Neuronal stem cell (in vitro differentiated cells): ENCODE results near the gene PPP1R7.

ENCODE experiments used
- DNase-seq: peaks from one replicate; pipeline ENCODE4 v3.0.0-alpha.2; 2013; ENCODE audit warnings: low spot score
- H2AFZ ChIP-seq: one replicate; pipeline ENCODE4 v1.6.1; 2013; ENCODE audit warnings: mild to moderate bottlenecking, low read length, inconsistent platforms
- H2AK5ac ChIP-seq: 2 replicates; pipeline ENCODE4 v1.6.1; 2013; ENCODE audit warnings: low read depth, mild to moderate bottlenecking, inconsistent platforms, low read length, moderate library complexity, mixed read lengths
- H2BK120ac ChIP-seq: 2 replicates; pipeline ENCODE4 v1.6.1; 2013; ENCODE audit warnings: low read depth, mild to moderate bottlenecking, inconsistent platforms, low read length, moderate library complexity, mixed read lengths
- H2BK12ac ChIP-seq: one replicate; pipeline ENCODE4 v1.6.1; 2013; ENCODE audit warnings: low read length, inconsistent platforms
- H2BK15ac ChIP-seq: 2 replicates; pipeline ENCODE4 v1.6.1; 2013; ENCODE audit warnings: mild to moderate bottlenecking, low read length, inconsistent platforms, mixed read lengths
- H2BK5ac ChIP-seq: one replicate; pipeline ENCODE4 v1.6.1; 2013; ENCODE audit warnings: inconsistent platforms, mild to moderate bottlenecking, low read length, moderate library complexity
- H3K14ac ChIP-seq: one replicate; pipeline ENCODE4 v1.6.1; 2013; ENCODE audit warnings: low read length, inconsistent platforms
- H3K18ac ChIP-seq: 2 replicates; pipeline ENCODE4 v1.6.1; 2013; ENCODE audit warnings: low read length, inconsistent platforms
- H3K23ac ChIP-seq: 2 replicates; pipeline ENCODE4 v1.6.1; 2013; ENCODE audit warnings: low read depth, mild to moderate bottlenecking, mixed read lengths, low read length, inconsistent platforms; ENCODE audit not compliant: poor library complexity
- H3K27ac ChIP-seq: replicated peaks from 3 replicates; pipeline ENCODE4 v1.5.1; 2013; ENCODE audit warnings: low read length, inconsistent platforms
- H3K27me3 ChIP-seq, 3 experiments: 2 replicates each; pipeline ENCODE4 v1.6.1; 2013; ENCODE audit warnings: low read length in 3 of 3, mild to moderate bottlenecking in 2 of 3, inconsistent platforms in 1 of 3, low read depth in 1 of 3, mixed read lengths in 1 of 3, moderate library complexity in 1 of 3; ENCODE audit not compliant: control insufficient read depth in 3 of 3, insufficient read depth in 3 of 3
- H3K36me3 ChIP-seq, 2 donors: replicated peaks in 1 of 2; 2 replicates each; pipeline ENCODE4 v1.6.1; 2013; ENCODE audit warnings: low read length in 2 of 2; ENCODE audit not compliant: control insufficient read depth in 2 of 2, insufficient read depth in 2 of 2
- H3K4ac ChIP-seq: 2 replicates; pipeline ENCODE4 v1.6.1; 2013; ENCODE audit warnings: inconsistent platforms, mild to moderate bottlenecking, low read length, moderate library complexity
- H3K4me1 ChIP-seq, 2 donors: 1 replicate in 1 of 2; 2 replicates in 1 of 2; pipeline ENCODE4 v1.6.1; 2013; ENCODE audit warnings: low read length in 2 of 2, low read depth in 1 of 2; ENCODE audit not compliant: control insufficient read depth in 2 of 2, insufficient read depth in 1 of 2
- H3K4me2 ChIP-seq: one replicate; pipeline ENCODE4 v1.6.1; 2013; ENCODE audit warnings: mild to moderate bottlenecking, low read length, inconsistent platforms; ENCODE audit not compliant: insufficient read depth, poor library complexity, severe bottlenecking
- H3K4me3 ChIP-seq, 2 donors: 2 replicates each; pipeline ENCODE4 v1.5.1; 2013; ENCODE audit warnings: low read length in 2 of 2, mild to moderate bottlenecking in 2 of 2, inconsistent platforms in 1 of 2, moderate library complexity in 1 of 2
- H3K79me1 ChIP-seq: one replicate; pipeline ENCODE4 v1.6.1; 2013; ENCODE audit warnings: low read depth, mild to moderate bottlenecking, inconsistent platforms, low read length, moderate library complexity
- H3K9ac ChIP-seq: one replicate; pipeline ENCODE4 v1.6.1; 2013; ENCODE audit warnings: mild to moderate bottlenecking, low read depth, low read length, inconsistent platforms; ENCODE audit not compliant: poor library complexity
- H3K9me3 ChIP-seq, 2 donors: replicated peaks in 1 of 2; 2 replicates each; pipeline versions ENCODE3 to v1.6.1; 2013; ENCODE audit warnings: low read length in 2 of 2, mild to moderate bottlenecking in 2 of 2, inconsistent platforms in 1 of 2, low read depth in 1 of 2, mixed read lengths in 1 of 2, moderate library complexity in 1 of 2; ENCODE audit not compliant: control insufficient read depth in 2 of 2, insufficient read depth in 1 of 2
- H4K8ac ChIP-seq: one replicate; pipeline ENCODE4 v1.6.1; 2013; ENCODE audit warnings: low read depth, mild to moderate bottlenecking, inconsistent platforms, low read length, moderate library complexity
- H4K91ac ChIP-seq: one replicate; pipeline ENCODE4 v1.6.1; 2013; ENCODE audit warnings: low read length, low read depth, mild to moderate bottlenecking, inconsistent platforms; ENCODE audit not compliant: poor library complexity
- WGBS, 2 donors: extraction: QIAGEN DNeasy Blood & Tissue Kit; methylation state at CpG; one replicate each; pipeline ENCODE4 v1.1.7; 2013; ENCODE audit warnings: missing lambda C conversion rate in 2 of 2, mixed read lengths in 1 of 2; ENCODE audit not compliant: insufficient read length in 2 of 2, insufficient replicate concordance in 1 of 2; ENCODE audit errors: extremely low coverage in 2 of 2; 5-methylcytosine and 5-hydroxymethylcytosine counted together

The PPP1R7 gene

DNA sequence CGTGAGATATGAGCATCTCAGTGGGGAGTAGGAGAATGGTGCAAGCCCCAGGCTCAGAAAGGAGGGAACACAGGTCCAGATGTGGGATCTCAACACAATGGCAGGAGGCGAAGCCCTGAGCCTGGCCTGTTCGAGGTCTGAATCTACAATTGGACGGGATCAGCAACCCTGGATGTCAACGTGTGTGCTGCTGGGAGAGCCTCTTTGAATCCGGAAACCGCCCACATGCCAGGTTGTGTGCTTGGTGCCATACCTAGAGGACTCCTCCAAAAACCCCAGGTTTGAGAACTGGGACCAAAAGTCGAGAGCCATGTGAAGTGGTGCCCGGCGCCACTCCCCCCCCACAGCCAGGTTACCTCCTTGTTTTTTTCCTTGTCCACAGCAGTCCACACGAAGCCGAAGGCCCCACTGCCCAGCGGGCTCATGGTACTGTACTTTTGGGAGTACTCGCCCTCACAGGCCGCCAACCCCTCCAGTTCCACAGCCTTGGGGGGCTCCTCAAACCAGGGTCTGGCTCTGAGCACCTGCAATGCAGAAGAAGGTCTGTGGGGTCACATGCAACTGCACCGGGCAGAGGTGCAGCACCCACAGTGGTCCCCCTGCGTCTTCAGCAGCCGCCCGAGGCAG is 27.8 kb upstream of the PPP1R7 start:
- Histone ChIP-seq H2BK15ac (no peak overlapping the region), H4K8ac (no peak overlapping the region), H3K9me3 (no peaks in the 10 kb centered on the region), H2BK5ac (no peak overlapping the region), H3K27ac (no peak overlapping the region), H3K4me3 (no peak overlapping the region), H2BK120ac (no peak overlapping the region), H3K36me3 (peaks cover 19 to 66% of the 10 kb centered on the region in 2 donors), H3K4ac (no peak overlapping the region), H3K18ac (no peak overlapping the region), H3K79me1 (peaks cover 2% of the 10 kb centered on the region), H3K4me2 (no peak overlapping the region), H3K9ac (no peak overlapping the region), H2BK12ac (no peak overlapping the region), H2AK5ac (no peak overlapping the region), H3K14ac (no peak overlapping the region), H4K91ac (no peak overlapping the region), H3K27me3 (no peaks in the 10 kb centered on the region), H3K23ac (no peak overlapping the region), H2AFZ (no peak overlapping the region), H3K4me1 (no peaks in the 10 kb centered on the region)
- DNase-seq, result no peak
- WGBS, 2 donors, result no CpG with 5 or more reads among the region's 19 CpGs

- peaks cover 2% of the 10 kb centered on the region for H3K79me1 ChIP-seq
- no peak overlapping the region for H3K18ac ChIP-seq
- H2AFZ ChIP-seq, result no peak overlapping the region
- H3K4me3 ChIP-seq, result no peak overlapping the region
- no peak overlapping the region for H3K14ac ChIP-seq
- no peak overlapping the region for H4K91ac ChIP-seq
- no peak overlapping the region for H3K9ac ChIP-seq
- H3K27ac ChIP-seq, result no peak overlapping the region
- H2BK12ac ChIP-seq, result no peak overlapping the region
- H3K4ac ChIP-seq, result no peak overlapping the region
- no peaks in the 10 kb centered on the region for H3K27me3 ChIP-seq
- no peak overlapping the region for H2BK5ac ChIP-seq
- H2AK5ac ChIP-seq, result no peak overlapping the region
- no peaks in the 10 kb centered on the region for H3K9me3 ChIP-seq
- no peak overlapping the region for H3K4me2 ChIP-seq
- H4K8ac ChIP-seq, result peak overlapping the region; percentile 30
- no peaks in the 10 kb centered on the region for H3K4me1 ChIP-seq
- no peak overlapping the region for H2BK15ac ChIP-seq
- no peak overlapping the region for H2BK120ac ChIP-seq
- peaks cover 19 to 70% of the 10 kb centered on the region in 2 donors for H3K36me3 ChIP-seq
- DNase-seq, result no peak
- H3K23ac ChIP-seq, result no peak overlapping the region
- WGBS, 2 donors, result no CpG with 5 or more reads among the region's 16 CpGs
Measured at GRCh38 chr2:241123816-241124536, 26.3 kb upstream of the PPP1R7 start.

DNA sequence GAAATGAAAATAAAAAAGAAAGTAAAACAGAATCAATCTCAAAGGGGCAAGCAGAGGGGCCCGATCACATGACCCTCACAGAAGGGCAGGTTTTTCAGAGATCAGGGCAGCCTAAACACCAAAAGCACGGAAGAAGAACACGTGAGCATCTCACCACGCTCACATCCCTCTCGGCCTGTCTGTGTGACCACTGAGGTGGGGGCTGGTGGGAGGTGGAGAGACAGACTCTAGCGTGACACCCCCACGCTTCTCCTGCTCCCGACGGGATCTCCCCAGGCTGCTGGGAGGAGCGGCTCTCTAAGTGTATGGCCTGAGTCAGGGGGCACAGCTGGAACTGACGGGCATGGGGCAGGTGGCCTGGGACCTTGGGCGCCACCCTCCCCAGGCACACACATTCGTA is 24.6 kb upstream of the PPP1R7 start:
- peak overlapping the region; percentile 73 for H3K23ac ChIP-seq
- H2BK15ac ChIP-seq, result no peak overlapping the region

GRCh38 chr2:241126201-241126611 is 24.1 kb upstream of the PPP1R7 start:
- no peak for DNase-seq
- Histone ChIP-seq H3K4me1 (no peaks in the 10 kb centered on the region), H3K14ac (no peak overlapping the region), H4K91ac (no peak overlapping the region), H2BK5ac (no peak overlapping the region), H3K79me1 (peaks cover 2% of the 10 kb centered on the region), H3K4me3 (no peak overlapping the region), H3K9me3 (no peaks in the 10 kb centered on the region), H2BK12ac (no peak overlapping the region), H3K27me3 (no peaks in the 10 kb centered on the region), H3K4ac (no peak overlapping the region), H3K27ac (no peak overlapping the region), H2AK5ac (no peak overlapping the region), H3K23ac (no peak overlapping the region), H3K18ac (no peak overlapping the region), H3K4me2 (no peak overlapping the region), H2BK15ac (no peak overlapping the region), H3K9ac (no peak overlapping the region), H3K36me3 (peaks cover 19 to 76% of the 10 kb centered on the region in 2 donors), H4K8ac (no peak overlapping the region), H2AFZ (no peak overlapping the region), H2BK120ac (no peak overlapping the region)
- no CpG with 5 or more reads among the region's 21 CpGs for WGBS, 2 donors

More for the DNA sequence above, 24.6 kb upstream of the PPP1R7 start:
- no peak for DNase-seq
- Histone ChIP-seq H3K79me1 (peaks cover 2% of the 10 kb centered on the region), H2BK5ac (no peak overlapping the region), H3K14ac (no peak overlapping the region), H2BK120ac (no peak overlapping the region), H2AK5ac (no peak overlapping the region), H3K27me3 (no peaks in the 10 kb centered on the region), H3K4me2 (no peak overlapping the region), H3K18ac (no peak overlapping the region), H3K27ac (no peak overlapping the region), H4K8ac (peak overlapping the region; percentile 96), H3K9ac (no peak overlapping the region), H2AFZ (no peak overlapping the region), H3K36me3 (peaks cover 19 to 78% of the 10 kb centered on the region in 2 donors), H3K9me3 (no peaks in the 10 kb centered on the region), H2BK12ac (no peak overlapping the region), H4K91ac (no peak overlapping the region), H3K4ac (no peak overlapping the region), H3K4me1 (no peaks in the 10 kb centered on the region), H3K4me3 (no peak overlapping the region)
- no CpG with 5 or more reads among the region's 13 CpGs for WGBS, 2 donors
